ENCODE results near the gene PSMB7. TPM values are rescaled to one million over a fixed set of nuclear protein-coding genes. Genes with fewer than 3 reads are reported as not detected.
A peak's percentile ranks its signal among the peaks of the same experiment; 100 is the strongest.
"Not testable (repeated sequence)": the region's sequence is repeated elsewhere in the genome, so short reads cannot be mapped to it uniquely, and the experiment has no call there.

The PSMB7 gene
- total RNA-seq, 2 donors from 2014 or later, result 145 to 147 TPM

- H3K36me3 Mint-ChIP-seq, result no peaks in the 10 kb centered on the region
- ATAC-seq, result no peak
- DNase-seq (ENCODE audit: low spot score), result no peak
- no peak overlapping the region for H3K4me3 Mint-ChIP-seq
- no peaks in the 10 kb centered on the region for H3K9me3 Mint-ChIP-seq
- H3K27ac Mint-ChIP-seq, result no peak overlapping the region
- H3K27me3 Mint-ChIP-seq, result peaks cover 14 to 26% of the 10 kb centered on the region in 2 donors
- no peaks in the 10 kb centered on the region for H3K4me1 Mint-ChIP-seq (ENCODE audit: low read depth in 2 of 2)
Measured at GRCh38 chr9:124438091-124438490, 22.8 kb upstream of the PSMB7 start.

- no peak overlapping the region for H3K4me3 Mint-ChIP-seq
- no peaks in the 10 kb centered on the region for H3K4me1 Mint-ChIP-seq (ENCODE audit: low read depth in 2 of 2)
- peaks cover 19 to 36% of the 10 kb centered on the region in 2 donors for H3K27me3 Mint-ChIP-seq
- no peaks in the 10 kb centered on the region for H3K9me3 Mint-ChIP-seq
- no peaks in the 10 kb centered on the region for H3K36me3 Mint-ChIP-seq
- no peak overlapping the region for H3K27ac Mint-ChIP-seq
- no peak for ATAC-seq
- DNase-seq (ENCODE audit: low spot score), result no peak
Measured at GRCh38 chr9:124437086-124437485, 21.8 kb upstream of the PSMB7 start.

- Mint-ChIP-seq H3K4me1 (ENCODE audit: low read depth in 2 of 2) (no peaks in the 10 kb centered on the region), H3K36me3 (no peaks in the 10 kb centered on the region), H3K27me3 (peaks cover 15 to 30% of the 10 kb centered on the region in 2 donors), H3K9me3 (no peaks in the 10 kb centered on the region), H3K27ac (no peak overlapping the region), H3K4me3 (no peak overlapping the region)
- ATAC-seq (no peak), DNase-seq (ENCODE audit: low spot score) (no peak)
Measured at GRCh38 chr9:124436320-124436719, 21.1 kb upstream of the PSMB7 start.

GRCh38 chr9:124429530-124429867 lies 14.3 kb upstream of the PSMB7 start:
- Mint-ChIP-seq H3K27ac (no peak overlapping the region), H3K4me3 (no peak overlapping the region), H3K9me3 (no peaks in the 10 kb centered on the region), H3K36me3 (no peaks in the 10 kb centered on the region), H3K27me3 (peaks cover 4 to 15% of the 10 kb centered on the region in 2 donors), H3K4me1 (ENCODE audit: low read depth in 2 of 2) (no peaks in the 10 kb centered on the region)
- ATAC-seq, result peak in 1 of 2 donors; percentile 15
- no peak for DNase-seq (ENCODE audit: low spot score)

GRCh38 chr9:124428751-124429529 lies 13.7 kb upstream of the PSMB7 start:
- DNase-seq (ENCODE audit: low spot score) (no peak), ATAC-seq (peak in 1 of 2 donors; percentile 28)
- H3K27ac Mint-ChIP-seq, result no peak overlapping the region
- no peaks in the 10 kb centered on the region for H3K9me3 Mint-ChIP-seq
- H3K36me3 Mint-ChIP-seq, result no peaks in the 10 kb centered on the region
- H3K4me1 Mint-ChIP-seq (ENCODE audit: low read depth in 2 of 2), result no peaks in the 10 kb centered on the region
- no peak overlapping the region for H3K4me3 Mint-ChIP-seq
- H3K27me3 Mint-ChIP-seq, result peaks cover 10% of the 10 kb centered on the region in 2 donors

- Mint-ChIP-seq H3K4me3 (no peak overlapping the region), H3K9me3 (no peaks in the 10 kb centered on the region), H3K27ac (no peak overlapping the region), H3K4me1 (ENCODE audit: low read depth in 2 of 2) (no peaks in the 10 kb centered on the region), H3K36me3 (no peaks in the 10 kb centered on the region), H3K27me3 (peaks cover 10 to 14% of the 10 kb centered on the region in 2 donors)
- DNase-seq (ENCODE audit: low spot score), result no peak
- no peak for ATAC-seq
Measured at GRCh38 chr9:124427281-124427680, 12.0 kb upstream of the PSMB7 start.

- DNase-seq (ENCODE audit: low spot score), result no peak
- no peak for ATAC-seq
- no peaks in the 10 kb centered on the region for H3K4me1 Mint-ChIP-seq (ENCODE audit: low read depth in 2 of 2)
- no peak overlapping the region for H3K27ac Mint-ChIP-seq
- H3K4me3 Mint-ChIP-seq, result no peak overlapping the region
- H3K27me3 Mint-ChIP-seq, result peaks cover 8 to 14% of the 10 kb centered on the region in 2 donors
- H3K9me3 Mint-ChIP-seq, result no peaks in the 10 kb centered on the region
- H3K36me3 Mint-ChIP-seq, result no peaks in the 10 kb centered on the region
Measured at GRCh38 chr9:124426361-124426760, 11.1 kb upstream of the PSMB7 start.

GRCh38 chr9:124425733-124426132 lies 10.5 kb upstream of the PSMB7 start:
- H3K36me3 Mint-ChIP-seq; H3K27ac Mint-ChIP-seq; H3K9me3 Mint-ChIP-seq; DNase-seq (ENCODE audit: low spot score); H3K4me3 Mint-ChIP-seq; ATAC-seq; H3K4me1 Mint-ChIP-seq (ENCODE audit: low read depth in 2 of 2): not testable (repeated sequence)
- H3K27me3 Mint-ChIP-seq, result peaks cover 8 to 14% of the 10 kb centered on the region in 2 donors

- no peak overlapping the region for H3K27ac Mint-ChIP-seq
- no peak for ATAC-seq
- no peaks in the 10 kb centered on the region for H3K9me3 Mint-ChIP-seq
Measured at GRCh38 chr9:124423591-124423990, 8.3 kb upstream of the PSMB7 start.

GRCh38 chr9:124423155-124423554 lies 7.9 kb upstream of the PSMB7 start:
- Mint-ChIP-seq H3K27ac (no peak overlapping the region), H3K27me3 (peaks cover 8 to 14% of the 10 kb centered on the region in 2 donors), H3K4me3 (no peak overlapping the region), H3K4me1 (ENCODE audit: low read depth in 2 of 2) (peaks cover 3 to 6% of the 10 kb centered on the region in 2 donors), H3K36me3 (no peaks in the 10 kb centered on the region), H3K9me3 (no peaks in the 10 kb centered on the region)
- ATAC-seq, result no peak
- no peak for DNase-seq (ENCODE audit: low spot score)

More at GRCh38 chr9:124423591-124423990, 8.3 kb upstream of the PSMB7 start:
- H3K4me3 Mint-ChIP-seq, result no peak overlapping the region
- DNase-seq (ENCODE audit: low spot score), result no peak
- H3K4me1 Mint-ChIP-seq (ENCODE audit: low read depth in 2 of 2), result peaks cover 3 to 6% of the 10 kb centered on the region in 2 donors
- peaks cover 8 to 14% of the 10 kb centered on the region in 2 donors for H3K27me3 Mint-ChIP-seq
- no peaks in the 10 kb centered on the region for H3K36me3 Mint-ChIP-seq

- ATAC-seq, result no peak
- no peaks in the 10 kb centered on the region for H3K36me3 Mint-ChIP-seq
- H3K27me3 Mint-ChIP-seq, result peaks cover 8 to 14% of the 10 kb centered on the region in 2 donors
- peaks cover 3 to 6% of the 10 kb centered on the region in 2 donors for H3K4me1 Mint-ChIP-seq (ENCODE audit: low read depth in 2 of 2)
- no peak overlapping the region for H3K4me3 Mint-ChIP-seq
- H3K27ac Mint-ChIP-seq, result no peak overlapping the region
- H3K9me3 Mint-ChIP-seq, result no peaks in the 10 kb centered on the region
- DNase-seq (ENCODE audit: low spot score), result no peak
Measured at GRCh38 chr9:124420991-124421543, 5.8 kb upstream of the PSMB7 start.

GRCh38 chr9:124419832-124420489 lies 4.7 kb upstream of the PSMB7 start:
- H3K27me3 Mint-ChIP-seq, result peaks cover 8 to 14% of the 10 kb centered on the region in 2 donors
- peaks cover 5% of the 10 kb centered on the region for H3K36me3 Mint-ChIP-seq
- peaks cover 10 to 12% of the 10 kb centered on the region in 2 donors for H3K4me1 Mint-ChIP-seq (ENCODE audit: low read depth in 2 of 2)
- no peak overlapping the region for H3K4me3 Mint-ChIP-seq
- DNase-seq (ENCODE audit: low spot score) (no peak), ATAC-seq (no peak)
- no peaks in the 10 kb centered on the region for H3K9me3 Mint-ChIP-seq
- H3K27ac Mint-ChIP-seq, result no peak overlapping the region

GRCh38 chr9:124415852-124416484 lies 726 bp upstream of the PSMB7 start:
- Mint-ChIP-seq H3K27ac (peak overlapping the region; percentile 90 to 96), H3K27me3 (no peaks in the 10 kb centered on the region), H3K9me3 (no peaks in the 10 kb centered on the region), H3K36me3 (peaks cover 29% of the 10 kb centered on the region), H3K4me3 (peak overlapping the region; percentile 96), H3K4me1 (ENCODE audit: low read depth in 2 of 2) (peaks cover 28 to 33% of the 10 kb centered on the region in 2 donors)
- no peak for ATAC-seq
- no peak for DNase-seq (ENCODE audit: low spot score)

- ATAC-seq, result no peak
- H3K4me1 Mint-ChIP-seq (ENCODE audit: low read depth in 2 of 2), result peaks cover 25 to 33% of the 10 kb centered on the region in 2 donors
- H3K4me3 Mint-ChIP-seq, result peak overlapping the region; percentile 96
- no peaks in the 10 kb centered on the region for H3K27me3 Mint-ChIP-seq
- H3K27ac Mint-ChIP-seq, result peak overlapping the region; percentile 90 to 96
- DNase-seq (ENCODE audit: low spot score), result no peak
- H3K36me3 Mint-ChIP-seq, result peaks cover 33% of the 10 kb centered on the region
- H3K9me3 Mint-ChIP-seq, result no peaks in the 10 kb centered on the region
Measured at GRCh38 chr9:124414612-124415011, 630 bp downstream of the PSMB7 start.
